HFFc6 (cell line): Measurements from ENCODE around the gene SNCB. TPM values are rescaled to one million over a fixed set of nuclear protein-coding genes. Genes with fewer than 3 reads are reported as not detected.

Experiments used
- DNase-seq: peaks from one replicate; pipeline ENCODE4 v3.0.0-alpha.2; 2018
- H3K27ac Mint-ChIP-seq: 2 replicates; pipeline ENCODE4 v1.8.0; 2020; ENCODE audit warnings: mild to moderate bottlenecking, mixed read lengths
- H3K27me3 Mint-ChIP-seq: 2 replicates; pipeline ENCODE4 v1.8.0; 2021; ENCODE audit warnings: mild to moderate bottlenecking, moderate library complexity, mixed read lengths; ENCODE audit not compliant: insufficient read depth
- H3K36me3 Mint-ChIP-seq: 2 replicates; pipeline ENCODE4 v1.8.0; 2021; ENCODE audit warnings: low read depth, mixed read lengths
- H3K4me1 Mint-ChIP-seq: 2 replicates; pipeline ENCODE4 v1.8.0; 2020; ENCODE audit warnings: low read depth, mixed read lengths
- H3K4me3 Mint-ChIP-seq: 2 replicates; pipeline ENCODE4 v1.8.0; 2020; ENCODE audit warnings: mild to moderate bottlenecking, moderate library complexity, mixed read lengths
- H3K9me3 Mint-ChIP-seq: 2 replicates; pipeline ENCODE4 v1.8.0; 2020; ENCODE audit warnings: mild to moderate bottlenecking, mixed read lengths
- total RNA-seq, 6 experiments: library from RNA; stranded (reverse); fragmentation: NEBNext Ultra II Directional; extraction: Animal tissue kit (Norgen Biotek cat#: 25700); gene quantifications; 2 replicates in 1 of 6; 3 replicates in 5 of 6; pipeline ENCODE4 v1.2.3, GENCODE V29; 2021
- TF ChIP-seq, protein P1 (sequence below): fragments of 200-600 bp; sonication (generic); IDR thresholded peaks from 2 replicates; pipeline ENCODE4 v1.5.0; 2021; ENCODE audit warnings: antibody characterized with exemption, mild to moderate bottlenecking

Gene SNCB
- total RNA-seq, 6 experiments from 2014 or later: not detected

DNA sequence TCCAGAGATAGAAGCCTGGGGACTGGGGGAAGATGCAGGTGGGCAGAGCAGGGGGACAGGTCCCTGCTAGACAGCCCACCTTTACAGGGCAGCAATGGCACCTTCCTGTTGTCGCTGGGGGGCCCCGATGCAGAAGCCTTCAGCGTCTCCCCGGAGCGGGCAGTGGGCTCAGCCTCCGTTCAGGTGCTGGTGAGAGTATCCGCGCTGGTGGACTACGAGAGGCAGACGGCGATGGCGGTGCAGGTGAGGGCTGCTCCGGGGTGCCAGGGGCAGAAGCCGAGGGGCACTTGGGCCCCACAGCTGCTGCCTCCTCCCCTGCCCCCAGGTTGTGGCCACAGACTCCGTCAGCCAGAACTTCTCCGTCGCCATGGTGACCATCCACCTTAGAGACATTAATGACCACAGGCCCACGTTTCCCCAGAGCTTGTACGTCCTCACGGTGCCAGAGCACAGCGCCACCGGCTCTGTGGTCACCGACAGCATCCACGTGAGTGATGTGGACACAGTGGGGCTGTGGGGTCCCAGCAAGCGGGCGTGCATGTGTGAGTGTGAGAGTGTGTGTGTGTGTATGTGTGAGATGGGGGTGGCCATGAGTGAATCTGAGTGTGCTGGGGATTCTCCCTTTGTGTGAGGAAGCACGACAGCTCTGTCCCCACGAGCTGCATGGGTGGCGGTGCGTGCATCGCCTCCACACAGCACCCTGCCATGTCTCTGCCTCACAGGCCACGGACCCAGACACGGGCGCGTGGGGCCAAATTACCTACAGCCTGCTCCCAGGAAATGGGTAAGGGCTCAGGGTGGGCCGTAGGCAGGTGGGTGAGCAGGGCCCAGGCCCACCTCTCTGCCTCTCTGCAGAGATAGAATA, 52.8 kb downstream of the SNCB start:
- H3K4me3 Mint-ChIP-seq: no peak overlapping the region
- no peaks in the 10 kb centered on the region for H3K36me3 Mint-ChIP-seq
- H3K4me1 Mint-ChIP-seq: no peaks in the 10 kb centered on the region
- H3K27ac Mint-ChIP-seq: no peak overlapping the region
- TF ChIP-seq, protein P1, sequence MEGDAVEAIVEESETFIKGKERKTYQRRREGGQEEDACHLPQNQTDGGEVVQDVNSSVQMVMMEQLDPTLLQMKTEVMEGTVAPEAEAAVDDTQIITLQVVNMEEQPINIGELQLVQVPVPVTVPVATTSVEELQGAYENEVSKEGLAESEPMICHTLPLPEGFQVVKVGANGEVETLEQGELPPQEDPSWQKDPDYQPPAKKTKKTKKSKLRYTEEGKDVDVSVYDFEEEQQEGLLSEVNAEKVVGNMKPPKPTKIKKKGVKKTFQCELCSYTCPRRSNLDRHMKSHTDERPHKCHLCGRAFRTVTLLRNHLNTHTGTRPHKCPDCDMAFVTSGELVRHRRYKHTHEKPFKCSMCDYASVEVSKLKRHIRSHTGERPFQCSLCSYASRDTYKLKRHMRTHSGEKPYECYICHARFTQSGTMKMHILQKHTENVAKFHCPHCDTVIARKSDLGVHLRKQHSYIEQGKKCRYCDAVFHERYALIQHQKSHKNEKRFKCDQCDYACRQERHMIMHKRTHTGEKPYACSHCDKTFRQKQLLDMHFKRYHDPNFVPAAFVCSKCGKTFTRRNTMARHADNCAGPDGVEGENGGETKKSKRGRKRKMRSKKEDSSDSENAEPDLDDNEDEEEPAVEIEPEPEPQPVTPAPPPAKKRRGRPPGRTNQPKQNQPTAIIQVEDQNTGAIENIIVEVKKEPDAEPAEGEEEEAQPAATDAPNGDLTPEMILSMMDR: no peak
- H3K9me3 Mint-ChIP-seq: no peaks in the 10 kb centered on the region
- peaks cover 18% of the 10 kb centered on the region for H3K27me3 Mint-ChIP-seq
- no peak for DNase-seq

DNA sequence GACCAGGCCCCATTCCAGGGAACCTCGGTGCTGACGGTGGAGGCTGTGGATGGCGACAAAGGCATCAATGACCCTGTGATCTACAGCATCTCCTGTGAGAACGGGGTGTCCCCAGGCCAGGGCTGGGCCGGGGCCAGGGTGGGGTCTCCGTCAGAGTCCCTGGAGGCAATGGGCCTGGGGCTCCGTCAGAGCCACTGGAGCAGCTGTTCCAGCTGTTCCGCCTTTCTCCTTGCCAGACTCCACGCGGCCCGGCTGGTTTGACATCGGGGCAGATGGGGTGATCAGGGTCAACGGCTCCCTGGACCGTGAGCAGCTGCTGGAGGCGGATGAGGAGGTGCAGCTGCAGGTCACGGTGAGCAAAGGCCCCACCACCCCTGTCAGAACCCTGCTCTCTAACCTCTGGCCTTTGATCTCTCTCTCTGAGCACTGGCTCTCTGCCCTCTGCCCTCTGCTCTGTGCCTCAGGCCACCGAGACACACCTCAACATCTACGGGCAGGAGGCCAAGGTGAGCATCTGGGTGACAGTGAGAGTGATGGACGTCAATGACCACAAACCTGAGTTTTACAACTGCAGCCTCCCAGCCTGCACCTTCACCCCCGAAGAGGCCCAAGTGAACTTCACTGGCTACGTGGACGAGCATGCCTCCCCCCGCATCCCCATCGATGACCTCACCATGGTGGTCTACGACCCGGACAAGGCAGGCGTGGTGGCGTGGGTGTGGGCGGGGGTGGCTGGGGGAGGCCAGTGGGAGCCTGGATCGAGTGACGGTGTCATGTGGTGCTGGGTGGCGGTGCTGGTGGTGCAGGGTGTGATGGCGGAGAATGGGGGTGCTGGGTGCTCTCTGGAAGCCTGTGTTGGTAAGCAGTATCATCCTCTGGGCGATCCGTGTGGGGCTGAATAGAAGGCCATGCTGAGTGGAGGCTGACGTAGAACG, 54.6 kb downstream of the SNCB start:
- Mint-ChIP-seq H3K9me3 (no peaks in the 10 kb centered on the region), H3K27me3 (peaks cover 17% of the 10 kb centered on the region), H3K27ac (no peak overlapping the region), H3K36me3 (no peaks in the 10 kb centered on the region), H3K4me1 (no peaks in the 10 kb centered on the region), H3K4me3 (no peak overlapping the region)
- TF ChIP-seq, protein P1: no peak
- no peak for DNase-seq

DNA sequence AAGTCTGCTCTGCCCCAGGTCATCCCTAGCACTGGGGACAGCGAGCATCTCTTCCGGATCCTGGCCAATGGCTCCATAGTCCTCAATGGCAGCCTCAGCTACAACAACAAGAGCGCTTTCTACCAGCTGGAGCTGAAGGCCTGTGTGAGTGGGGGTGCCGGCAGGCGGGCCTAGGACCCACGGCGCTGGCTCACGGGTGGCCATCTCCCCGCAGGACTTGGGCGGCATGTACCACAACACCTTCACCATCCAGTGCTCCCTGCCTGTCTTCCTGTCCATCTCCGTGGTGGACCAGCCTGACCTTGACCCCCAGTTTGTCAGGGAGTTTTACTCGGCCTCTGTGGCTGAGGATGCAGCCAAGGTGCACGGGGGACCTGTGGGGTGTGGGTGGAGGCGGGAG, 55.3 kb downstream of the SNCB start:
- no peaks in the 10 kb centered on the region for H3K9me3 Mint-ChIP-seq
- H3K27me3 Mint-ChIP-seq: peaks cover 20% of the 10 kb centered on the region
- H3K27ac Mint-ChIP-seq: no peak overlapping the region
- no peak for DNase-seq
- TF ChIP-seq, protein P1: no peak
- no peaks in the 10 kb centered on the region for H3K36me3 Mint-ChIP-seq
- no peaks in the 10 kb centered on the region for H3K4me1 Mint-ChIP-seq
- H3K4me3 Mint-ChIP-seq: no peak overlapping the region

DNA sequence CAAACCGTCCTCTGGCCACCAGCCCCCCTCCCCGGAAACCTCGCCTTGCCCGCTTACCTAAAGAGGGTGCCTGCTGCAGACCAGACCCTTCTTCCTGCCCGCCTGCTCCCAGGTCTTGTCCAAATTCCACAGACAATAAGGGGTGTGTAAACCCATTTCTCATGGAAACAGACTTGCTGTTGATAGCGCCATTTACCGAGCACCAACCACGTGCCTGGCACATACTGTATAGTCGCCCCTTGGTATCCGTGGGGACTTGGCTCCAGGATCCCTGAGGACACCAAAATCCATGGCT, 56.1 kb downstream of the SNCB start:
- H3K36me3 Mint-ChIP-seq: no peaks in the 10 kb centered on the region
- TF ChIP-seq, protein P1: peak; percentile 66
- no peak overlapping the region for H3K4me3 Mint-ChIP-seq
- peaks cover 21% of the 10 kb centered on the region for H3K27me3 Mint-ChIP-seq
- no peak for DNase-seq
- no peaks in the 10 kb centered on the region for H3K9me3 Mint-ChIP-seq
- H3K4me1 Mint-ChIP-seq: no peaks in the 10 kb centered on the region
- H3K27ac Mint-ChIP-seq: no peak overlapping the region

DNA sequence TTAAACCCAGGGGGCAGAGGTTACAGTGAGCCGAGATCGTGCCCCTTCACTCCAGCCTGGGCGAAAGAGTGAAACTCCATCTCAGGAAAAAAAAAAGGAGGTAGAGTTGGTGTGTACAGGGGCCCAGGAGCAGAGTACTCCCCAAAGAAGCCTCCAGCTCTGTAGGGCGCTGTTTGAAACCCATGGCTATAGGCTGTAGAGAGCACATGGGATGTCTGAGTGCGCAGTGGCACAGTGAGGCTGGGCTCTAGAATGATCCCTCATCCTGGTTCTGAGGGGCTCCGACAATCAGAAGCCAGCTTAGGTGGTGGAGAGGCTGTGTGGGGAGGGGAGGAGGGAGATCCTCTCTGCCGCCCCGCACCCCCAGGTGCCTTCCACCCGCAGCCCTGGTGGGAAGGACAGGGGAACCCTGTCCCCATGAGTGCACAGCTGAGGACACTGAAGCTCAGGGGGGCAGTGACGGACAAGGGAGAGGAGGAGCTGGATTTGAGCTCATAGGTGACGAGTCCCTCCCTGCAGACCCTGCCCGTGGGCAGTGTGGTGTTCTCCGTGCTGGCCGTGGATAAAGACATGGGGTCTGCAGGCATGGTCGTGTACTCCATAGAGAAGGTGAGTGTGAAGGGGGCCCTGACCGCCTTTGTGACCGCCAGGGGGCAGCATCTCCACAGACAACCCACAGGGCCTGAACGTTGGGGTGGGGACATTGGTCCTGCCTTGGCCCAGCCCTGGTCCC, 56.6 kb downstream of the SNCB start:
- no peak overlapping the region for H3K4me3 Mint-ChIP-seq
- peaks cover 21% of the 10 kb centered on the region for H3K27me3 Mint-ChIP-seq
- peak; percentile 5 for DNase-seq
- no peak overlapping the region for H3K27ac Mint-ChIP-seq
- TF ChIP-seq, protein P1: peak; percentile 95
- no peaks in the 10 kb centered on the region for H3K36me3 Mint-ChIP-seq
- H3K4me1 Mint-ChIP-seq: no peaks in the 10 kb centered on the region
- no peaks in the 10 kb centered on the region for H3K9me3 Mint-ChIP-seq
